ENCODE data around the gene KCNQ1. TPM values are rescaled to one million over a fixed set of nuclear protein-coding genes. Genes with fewer than 3 reads are reported as not detected.
"Not testable (repeated sequence)": the region's sequence is repeated elsewhere in the genome, so short reads cannot be mapped to it uniquely, and the experiment has no call there.

The KCNQ1 gene
- polyA plus RNA-seq, 1 donor from 2014 or later: not detected

- Histone ChIP-seq H3K36me3 (ENCODE audit: insufficient read depth, low read length) (no peaks in the 10 kb centered on the region), H3K9me3 (ENCODE audit: low read length) (peaks cover 8% of the 10 kb centered on the region), H3K9me2 (ENCODE audit: insufficient read depth, low read length) (no peaks in the 10 kb centered on the region), H3F3A (ENCODE audit: insufficient read depth, low read length, poor library complexity, severe bottlenecking) (no peaks in the 10 kb centered on the region), H3K27me3 (ENCODE audit: insufficient read depth, low read depth, low read length) (no peaks in the 10 kb centered on the region), H3K9ac (ENCODE audit: low read length) (no peak overlapping the region), H3K4me2 (ENCODE audit: low read length) (no peak overlapping the region), H4K20me1 (ENCODE audit: insufficient read depth) (no peaks in the 10 kb centered on the region), H3K79me2 (replicated peaks; ENCODE audit: insufficient read depth, low read length) (no peaks in the 10 kb centered on the region), H3K27ac (ENCODE audit: low read length) (no peak overlapping the region), H2AFZ (ENCODE audit: low read depth, low read length) (no peak overlapping the region), H3K4me3 (ENCODE audit: low read length) (no peak overlapping the region)
- TF ChIP-seq SMC3 (conservative IDR thresholded peaks at IDR 0.05; ENCODE audit: poor library complexity): no peak
- no peak for TF ChIP-seq EP300 (conservative IDR thresholded peaks at IDR 0.05; ENCODE audit: poor library complexity, severe bottlenecking)
- TF ChIP-seq, protein P1, sequence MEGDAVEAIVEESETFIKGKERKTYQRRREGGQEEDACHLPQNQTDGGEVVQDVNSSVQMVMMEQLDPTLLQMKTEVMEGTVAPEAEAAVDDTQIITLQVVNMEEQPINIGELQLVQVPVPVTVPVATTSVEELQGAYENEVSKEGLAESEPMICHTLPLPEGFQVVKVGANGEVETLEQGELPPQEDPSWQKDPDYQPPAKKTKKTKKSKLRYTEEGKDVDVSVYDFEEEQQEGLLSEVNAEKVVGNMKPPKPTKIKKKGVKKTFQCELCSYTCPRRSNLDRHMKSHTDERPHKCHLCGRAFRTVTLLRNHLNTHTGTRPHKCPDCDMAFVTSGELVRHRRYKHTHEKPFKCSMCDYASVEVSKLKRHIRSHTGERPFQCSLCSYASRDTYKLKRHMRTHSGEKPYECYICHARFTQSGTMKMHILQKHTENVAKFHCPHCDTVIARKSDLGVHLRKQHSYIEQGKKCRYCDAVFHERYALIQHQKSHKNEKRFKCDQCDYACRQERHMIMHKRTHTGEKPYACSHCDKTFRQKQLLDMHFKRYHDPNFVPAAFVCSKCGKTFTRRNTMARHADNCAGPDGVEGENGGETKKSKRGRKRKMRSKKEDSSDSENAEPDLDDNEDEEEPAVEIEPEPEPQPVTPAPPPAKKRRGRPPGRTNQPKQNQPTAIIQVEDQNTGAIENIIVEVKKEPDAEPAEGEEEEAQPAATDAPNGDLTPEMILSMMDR (IDR thresholded peaks at IDR 0.05; ENCODE audit: poor library complexity, severe bottlenecking): no peak
- no peak for TF ChIP-seq POLR2AphosphoS5 (IDR thresholded peaks at IDR 0.05)
- no peak for TF ChIP-seq MXI1 (conservative IDR thresholded peaks at IDR 0.05; ENCODE audit: poor library complexity, severe bottlenecking)
- no peak for TF ChIP-seq EZH2 (IDR thresholded peaks at IDR 0.05; ENCODE audit: borderline replicate concordance, insufficient read depth, low read length, poor library complexity, severe bottlenecking)
- no peak for TF ChIP-seq RAD21 (conservative IDR thresholded peaks at IDR 0.05)
Observed at GRCh38 chr11:2630679-2631078, 185.9 kb downstream of the KCNQ1 start.

DNA sequence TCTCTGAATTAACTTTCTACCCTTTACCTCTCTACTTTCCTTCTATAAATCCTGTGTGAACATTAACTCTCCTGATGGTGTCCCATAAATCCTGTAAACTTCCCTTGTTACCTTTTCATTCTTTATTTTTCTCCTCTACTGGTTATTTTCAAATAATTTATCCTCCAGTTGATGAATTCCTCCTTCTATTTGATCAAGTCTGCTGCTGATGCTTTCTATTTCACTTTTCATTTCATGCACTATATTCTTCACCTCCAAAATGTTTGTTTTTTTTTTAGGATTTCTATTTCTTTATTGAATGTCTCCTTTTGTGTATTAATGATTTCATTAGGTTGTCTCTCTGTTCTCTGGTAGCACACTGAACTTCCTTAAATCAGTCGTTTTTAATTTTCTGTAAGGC, 186.4 kb downstream of the KCNQ1 start:
- no peaks in the 10 kb centered on the region for H3K27me3 ChIP-seq (ENCODE audit: insufficient read depth, low read depth, low read length)
- H3K9me3 ChIP-seq (ENCODE audit: low read length): peaks cover 8% of the 10 kb centered on the region
- no peaks in the 10 kb centered on the region for H3K36me3 ChIP-seq (ENCODE audit: insufficient read depth, low read length)
- H3K4me2 ChIP-seq (ENCODE audit: low read length): no peak overlapping the region
- H3K27ac ChIP-seq (ENCODE audit: low read length): no peak overlapping the region
- H3K4me3 ChIP-seq (ENCODE audit: low read length): no peak overlapping the region
- no peak overlapping the region for H3K9ac ChIP-seq (ENCODE audit: low read length)
- H4K20me1 ChIP-seq (ENCODE audit: insufficient read depth): no peaks in the 10 kb centered on the region
- no peaks in the 10 kb centered on the region for H3F3A ChIP-seq (ENCODE audit: insufficient read depth, low read length, poor library complexity, severe bottlenecking)
- no peak overlapping the region for H2AFZ ChIP-seq (ENCODE audit: low read depth, low read length)
- TF ChIP-seq TAF1 (IDR thresholded peaks at IDR 0.05; ENCODE audit: low read depth) (no peak), POLR2AphosphoS5 (IDR thresholded peaks at IDR 0.05) (no peak), REST (IDR thresholded peaks at IDR 0.05; ENCODE audit: borderline replicate concordance) (no peak), EP300 (conservative IDR thresholded peaks at IDR 0.05; ENCODE audit: poor library complexity, severe bottlenecking) (no peak), MXI1 (conservative IDR thresholded peaks at IDR 0.05; ENCODE audit: poor library complexity, severe bottlenecking) (no peak), SMC3 (conservative IDR thresholded peaks at IDR 0.05; ENCODE audit: poor library complexity) (no peak), RAD21 (conservative IDR thresholded peaks at IDR 0.05) (no peak), EZH2 (IDR thresholded peaks at IDR 0.05; ENCODE audit: borderline replicate concordance, insufficient read depth, low read length, poor library complexity, severe bottlenecking) (no peak)
- TF ChIP-seq, protein P1 (IDR thresholded peaks at IDR 0.05; ENCODE audit: poor library complexity, severe bottlenecking): no peak
- no peaks in the 10 kb centered on the region for H3K79me2 ChIP-seq (replicated peaks; ENCODE audit: insufficient read depth, low read length)
- no peaks in the 10 kb centered on the region for H3K9me2 ChIP-seq (ENCODE audit: insufficient read depth, low read length)

GRCh38 chr11:2639763-2640162, 195.0 kb downstream of the KCNQ1 start:
- H3K9ac ChIP-seq (ENCODE audit: low read length); H3K4me3 ChIP-seq (ENCODE audit: low read length); H3K36me3 ChIP-seq (ENCODE audit: insufficient read depth, low read length); H3K79me2 ChIP-seq (replicated peaks; ENCODE audit: insufficient read depth, low read length); H2AFZ ChIP-seq (ENCODE audit: low read depth, low read length); H3F3A ChIP-seq (ENCODE audit: insufficient read depth, low read length, poor library complexity, severe bottlenecking); H3K27me3 ChIP-seq (ENCODE audit: insufficient read depth, low read depth, low read length); H3K4me2 ChIP-seq (ENCODE audit: low read length); H3K27ac ChIP-seq (ENCODE audit: low read length); H3K9me2 ChIP-seq (ENCODE audit: insufficient read depth, low read length); H3K9me3 ChIP-seq (ENCODE audit: low read length); H4K20me1 ChIP-seq (ENCODE audit: insufficient read depth): not testable (repeated sequence)

All from neural cell (in vitro differentiated cells).